H1 (cell line): ENCODE results near the gene TMEM203. TPM values are rescaled to one million over a fixed set of nuclear protein-coding genes. Genes with fewer than 3 reads are reported as not detected.

Experiments used
- CTCF ChIA-PET: fragments of 300-600 bp; sonication (Branson Sonifier 250); formaldehyde crosslinking; loops from one replicate; lab custom pipeline; 2021; ENCODE audit not compliant: partially characterized antibody; lab: Charles Lee
- POLR2A ChIA-PET: fragments of 300-600 bp; sonication (Branson Sonifier 250); formaldehyde crosslinking; loops from one replicate; lab custom pipeline; 2021; ENCODE audit warnings: inconsistent platforms; ENCODE audit not compliant: partially characterized antibody; lab: Charles Lee
- DNase-seq, 2 experiments: peaks; one replicate each; pipeline versions ENCODE4 v3.0.0 to v3.0.0-alpha.2; 2010 to 2022; ENCODE audit warnings: low spot score in 2 of 2, low read depth in 1 of 2, mixed read lengths in 1 of 2
- FAIRE-seq: peaks from 2 replicates; lab custom pipeline; 2011; peaks lifted over from hg19 to GRCh38; lab: Jason Lieb, UNC
- H2AFZ ChIP-seq: 2 replicates; pipeline ENCODE4 v1.8.1; 2012; ENCODE audit warnings: low read length, inconsistent platforms
- H2AK5ac ChIP-seq: 2 replicates; pipeline ENCODE4 v1.6.1; 2013; ENCODE audit warnings: low read depth, low read length
- H2BK120ac ChIP-seq: replicated peaks from 2 replicates; pipeline ENCODE3; 2013; ENCODE audit warnings: low read depth, low read length, inconsistent platforms
- H2BK12ac ChIP-seq: 2 replicates; pipeline ENCODE4 v1.6.1; 2013; ENCODE audit warnings: low read depth, low read length
- H2BK15ac ChIP-seq: 2 replicates; pipeline ENCODE4 v1.6.1; 2013; ENCODE audit warnings: low read length
- H2BK20ac ChIP-seq: 2 replicates; pipeline ENCODE4 v1.6.1; 2013; ENCODE audit warnings: low read length
- H2BK5ac ChIP-seq: 2 replicates; pipeline ENCODE4 v1.6.1; 2013; ENCODE audit warnings: low read depth, low read length
- H3K14ac ChIP-seq: 2 replicates; pipeline ENCODE4 v1.6.1; 2013; ENCODE audit warnings: inconsistent platforms; ENCODE audit not compliant: insufficient read length
- H3K18ac ChIP-seq: 2 replicates; pipeline ENCODE4 v1.6.1; 2013; ENCODE audit warnings: low read length; ENCODE audit errors: extremely low read depth
- H3K23ac ChIP-seq: 2 replicates; pipeline ENCODE4 v1.6.1; 2013; ENCODE audit warnings: inconsistent platforms; ENCODE audit not compliant: insufficient read length
- H3K23me2 ChIP-seq: 2 replicates; pipeline ENCODE4 v1.6.1; 2013; ENCODE audit warnings: low read depth, low read length
- H3K27ac ChIP-seq: 2 replicates; pipeline ENCODE4 v1.6.1; 2011; ENCODE audit warnings: low read depth, low read length, inconsistent platforms
- H3K27me3 ChIP-seq, 4 experiments: replicated peaks in 1 of 4; 1 replicate in 1 of 4; 2 replicates in 3 of 4; pipeline versions ENCODE4 v1.6.1 to v1.8.1; 2011 to 2013; ENCODE audit warnings: low read length in 3 of 4, mild to moderate bottlenecking in 3 of 4, inconsistent platforms in 2 of 4, mixed read lengths in 2 of 4, moderate library complexity in 1 of 4; ENCODE audit not compliant: control insufficient read depth in 3 of 4, insufficient read depth in 3 of 4; ENCODE audit errors: extremely low read depth in 1 of 4
- H3K36me3 ChIP-seq, 4 experiments: 2 replicates each; pipeline versions ENCODE4 v1.6.1 to v1.8.1; 2011 to 2013; ENCODE audit warnings: mild to moderate bottlenecking in 4 of 4, low read length in 3 of 4, moderate library complexity in 2 of 4, control low read depth in 1 of 4, inconsistent platforms in 1 of 4; ENCODE audit not compliant: insufficient read depth in 4 of 4, control insufficient read depth in 2 of 4
- H3K4ac ChIP-seq: replicated peaks from 2 replicates; pipeline ENCODE3; 2013; ENCODE audit warnings: low read length, low read depth, mixed read lengths, inconsistent platforms; ENCODE audit not compliant: insufficient read length
- H3K4me1 ChIP-seq, 4 experiments: replicated peaks in 1 of 4; 1 replicate in 1 of 4; 2 replicates in 3 of 4; pipeline versions ENCODE4 v1.6.1 to v1.8.1; 2011 to 2013; ENCODE audit warnings: low read length in 3 of 4, inconsistent platforms in 2 of 4, mixed read lengths in 1 of 4; ENCODE audit not compliant: insufficient read depth in 4 of 4, control insufficient read depth in 3 of 4
- H3K4me2 ChIP-seq, 2 experiments: 2 replicates each; pipeline versions ENCODE4 v1.6.1 to v1.8.1; 2011 to 2013; ENCODE audit warnings: low read depth in 2 of 2, low read length in 2 of 2, control low read depth in 1 of 2, inconsistent platforms in 1 of 2, mild to moderate bottlenecking in 1 of 2; ENCODE audit not compliant: insufficient read depth in 1 of 2
- H3K4me3 ChIP-seq, 4 experiments: fragments of 200-600, 300-600 bp in 1 of 4; sonication (generic), shearing (Covaris generic), sonication (Bioruptor Twin) in 1 of 4; 2 replicates each; pipeline versions ENCODE4 v1.5.1 to v1.8.1; 2011 to 2016; ENCODE audit warnings: low read length in 4 of 4, low read depth in 3 of 4, control low read depth in 2 of 4, inconsistent platforms in 2 of 4, mild to moderate bottlenecking in 2 of 4, mixed read lengths in 1 of 4, moderate library complexity in 1 of 4; ENCODE audit not compliant: insufficient read depth in 2 of 4; ENCODE audit errors: extremely low read depth in 1 of 4
- H3K56ac ChIP-seq: replicated peaks from 2 replicates; pipeline ENCODE3; 2013; ENCODE audit warnings: low read depth, mild to moderate bottlenecking, mixed read lengths, low read length, inconsistent platforms; ENCODE audit not compliant: insufficient read length
- H3K79me1 ChIP-seq: 2 replicates; pipeline ENCODE4 v1.6.1; 2013; ENCODE audit warnings: low read depth, low read length, control low read depth
- H3K79me2 ChIP-seq, 2 experiments: 2 replicates each; pipeline versions ENCODE4 v1.6.1 to v1.8.1; 2012 to 2013; ENCODE audit warnings: low read length in 2 of 2, mild to moderate bottlenecking in 2 of 2, inconsistent platforms in 1 of 2; ENCODE audit not compliant: insufficient read depth in 2 of 2, control insufficient read depth in 1 of 2
- H3K9ac ChIP-seq, 4 experiments: replicated peaks in 1 of 4; 1 replicate in 1 of 4; 2 replicates in 3 of 4; pipeline versions ENCODE4 v1.6.1 to v1.8.1; 2011 to 2013; ENCODE audit warnings: low read depth in 3 of 4, low read length in 3 of 4, control low read depth in 2 of 4, mild to moderate bottlenecking in 2 of 4, moderate library complexity in 2 of 4, inconsistent platforms in 1 of 4; ENCODE audit errors: extremely low read depth in 1 of 4
- H3K9me3 ChIP-seq, 2 experiments: 2 replicates each; pipeline versions ENCODE4 v1.6.1 to v1.8.1; 2012 to 2013; ENCODE audit warnings: mild to moderate bottlenecking in 2 of 2, moderate library complexity in 2 of 2, control low read depth in 1 of 2, inconsistent platforms in 1 of 2, low read depth in 1 of 2, low read length in 1 of 2, mixed read lengths in 1 of 2; ENCODE audit not compliant: insufficient read depth in 2 of 2
- H4K20me1 ChIP-seq, 2 experiments: replicated peaks in 1 of 2; 2 replicates each; pipeline versions ENCODE3 to v1.8.1; 2011 to 2013; ENCODE audit warnings: inconsistent platforms in 2 of 2, low read length in 2 of 2, mild to moderate bottlenecking in 1 of 2; ENCODE audit not compliant: insufficient read depth in 2 of 2, control insufficient read depth in 1 of 2
- H4K5ac ChIP-seq: 2 replicates; pipeline ENCODE4 v1.6.1; 2013; ENCODE audit warnings: low read length, low read depth, mixed read lengths, inconsistent platforms; ENCODE audit not compliant: insufficient read length
- H4K8ac ChIP-seq: 2 replicates; pipeline ENCODE4 v1.8.0; 2013; ENCODE audit warnings: mild to moderate bottlenecking, moderate library complexity, low read length, inconsistent platforms; ENCODE audit not compliant: insufficient read depth; ENCODE audit errors: extremely low read depth
- H4K91ac ChIP-seq: replicated peaks from 2 replicates; pipeline ENCODE3; 2013; ENCODE audit warnings: low read length, mixed read lengths, inconsistent platforms; ENCODE audit not compliant: insufficient read length
- POLR2A ChIP-seq, 2 experiments: IDR thresholded peaks; 1 replicate in 1 of 2; 2 replicates in 1 of 2; pipeline ENCODE4 v1.6.1; 2011; ENCODE audit warnings: low read depth in 2 of 2, low read length in 2 of 2, mild to moderate bottlenecking in 2 of 2; ENCODE audit errors: control extremely low read depth in 1 of 2
- WGBS, 2 experiments: shearing (Covaris generic) in 1 of 2; methylation state at CpG; one replicate each; pipeline versions ENCODE4 v1.1.6 to v1.1.7; 2013 to 2015; ENCODE audit warnings: low lambda C conversion rate in 2 of 2, mixed read lengths in 2 of 2, inconsistent platforms in 1 of 2, low coverage in 1 of 2, missing lambda C conversion rate in 1 of 2; ENCODE audit not compliant: insufficient replicate concordance in 2 of 2, insufficient coverage in 1 of 2, insufficient read length in 1 of 2; ENCODE audit errors: extremely low coverage in 1 of 2, missing lambda C conversion rate in 1 of 2; 5-methylcytosine and 5-hydroxymethylcytosine counted together
- polyA plus RNA-seq, 7 experiments: library from polyadenylated mRNA; depleted of rRNA in 3 of 7; stranded (reverse) in 5 of 7; unstranded in 2 of 7; fragments of >200 nt in 5 of 7; fragments of 200-250 nt in 2 of 7; gene quantifications; 1 replicate in 5 of 7; 2 replicates in 1 of 7; 4 replicates in 1 of 7; pipeline versions ENCODE4 v1.2.1 to v1.2.3, GENCODE V29; 2011 to 2013; ENCODE audit warnings: missing spikeins in 2 of 7, mixed read lengths in 2 of 7
- total RNA-seq: library from RNA; stranded (reverse); fragmentation: NEBNext Ultra II Directional; extraction: Animal tissue kit (Norgen Biotek cat#: 25700); gene quantifications from 2 replicates; pipeline ENCODE4 v1.2.1, GENCODE V29; 2021

Gene TMEM203
- total and polyA plus RNA-seq, 2 of the 8 experiments (the other 6 are each of a cell fraction or from before 2014, with no cell fraction given): 44.1 to 57.1 TPM

- FAIRE-seq: no peak
Measured at GRCh38 chr9:137225699-137226331, 20.4 kb upstream of the TMEM203 start.

More at GRCh38 chr9:137225699-137226331, 20.4 kb upstream of the TMEM203 start:
- H4K8ac ChIP-seq: peak overlapping the region; percentile 51
- no peak overlapping the region for H2BK15ac ChIP-seq
- H2BK20ac ChIP-seq: no peak overlapping the region
- H4K5ac ChIP-seq: no peak overlapping the region
- H3K9ac ChIP-seq: no peak overlapping the region
- no peak for TF ChIP-seq POLR2A (IDR thresholded peaks at IDR 0.05; ENCODE audit: control extremely low read depth in 1 of 2, low read depth in 2 of 2, low read length in 2 of 2)
- H3K23ac ChIP-seq: no peak overlapping the region
- H2BK120ac ChIP-seq: no peak overlapping the region
- H4K20me1 ChIP-seq: no peaks in the 10 kb centered on the region
- no peaks in the 10 kb centered on the region for H3K9me3 ChIP-seq
- no peak overlapping the region for H3K56ac ChIP-seq
- no peak overlapping the region for H3K4me3 ChIP-seq
- WGBS, 2 experiments: 88% methylated on average over 21 of the region's 21 CpGs; no CpG with 5 or more reads in 1 of the 2 experiments
- H3K79me1 ChIP-seq: no peaks in the 10 kb centered on the region
- H2AK5ac ChIP-seq: peak overlapping the region; percentile 70; the same call in 1 of the 2 replicates
- no peaks in the 10 kb centered on the region for H3K36me3 ChIP-seq
- H3K14ac ChIP-seq: no peak overlapping the region
- H2AFZ ChIP-seq: no peak overlapping the region
- H2BK5ac ChIP-seq: peak overlapping the region; percentile 90
- no peak overlapping the region for H3K4me2 ChIP-seq
- peaks cover 18% of the 10 kb centered on the region; the same call in 1 of the 2 replicates for H3K23me2 ChIP-seq
- no peaks in the 10 kb centered on the region for H3K79me2 ChIP-seq
- ChIA-PET POLR2A (interaction anchor here (1.1 to 69.9 kb wide), 5 partner anchors 8 to 37 kb away, joined by 4 to 1462 read pairs (median 7); partner anchors contain the start of genes ANAPC2, NDOR1, NELFB and SSNA1), CTCF (interaction anchor here (1.0 to 20.2 kb wide), 16 partner anchors 13 to 438 kb away, joined by 3 to 204 read pairs (median 6); partner anchors contain the start of genes ANAPC2, LRRC26, SAPCD2 and SSNA1)
- no peak overlapping the region for H3K18ac ChIP-seq
- H2BK12ac ChIP-seq: peak overlapping the region; percentile 68; the same call in 1 of the 2 replicates
- no peaks in the 10 kb centered on the region; a peak in 2 of 7 replicates for H3K27me3 ChIP-seq
- no peak for DNase-seq
- H3K4me1 ChIP-seq: peaks cover 0 to 24% (median 10%) of the 10 kb centered on the region in 4 experiments; a peak in 5 of 7 replicates
- H3K4ac ChIP-seq: peak overlapping the region; percentile 85
- peak overlapping the region; percentile 91 for H4K91ac ChIP-seq
- no peak overlapping the region for H3K27ac ChIP-seq
